A549 (cell line): Measurements from ENCODE around the gene KCNH8.

Source experiments
- RAD21 ChIP-seq, 2 experiments: fragments of >200 bp in 1 of 2; sonication (Bioruptor Twin) in 1 of 2; formaldehyde crosslinking in 1 of 2; IDR thresholded peaks in 1 of 2; conservative IDR thresholded peaks in 1 of 2; 2 replicates in 1 of 2; 3 replicates in 1 of 2; pipeline ENCODE4 v1.6.1; 2012 to 2018; ENCODE audit warnings: inconsistent platforms in 1 of 2
- TF ChIP-seq, protein P1 (sequence below): fragments of >200 bp; sonication (Bioruptor Twin); formaldehyde crosslinking; IDR thresholded peaks from 3 replicates; pipeline ENCODE4 v1.5.1; 2016

DNA sequence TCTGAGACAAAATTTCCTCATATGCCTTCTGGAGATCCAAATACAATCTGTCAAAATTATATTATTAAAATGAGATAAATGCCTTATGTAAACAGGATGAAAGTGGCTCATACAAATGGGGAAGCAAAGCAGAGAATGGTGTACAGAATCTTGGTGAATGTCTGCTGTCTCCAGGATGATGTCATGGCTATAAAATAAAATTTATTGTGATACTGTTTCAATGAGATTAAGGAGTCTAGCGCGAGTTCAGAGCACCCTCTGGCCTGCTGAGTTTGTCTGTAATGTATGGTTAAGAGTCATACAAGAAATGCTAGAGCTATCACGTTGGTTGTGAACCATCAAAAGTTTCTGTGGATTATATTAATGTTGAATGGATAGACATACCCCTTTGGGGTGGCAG is 426.0 kb downstream of the KCNH8 start:
- TF ChIP-seq, protein P1, sequence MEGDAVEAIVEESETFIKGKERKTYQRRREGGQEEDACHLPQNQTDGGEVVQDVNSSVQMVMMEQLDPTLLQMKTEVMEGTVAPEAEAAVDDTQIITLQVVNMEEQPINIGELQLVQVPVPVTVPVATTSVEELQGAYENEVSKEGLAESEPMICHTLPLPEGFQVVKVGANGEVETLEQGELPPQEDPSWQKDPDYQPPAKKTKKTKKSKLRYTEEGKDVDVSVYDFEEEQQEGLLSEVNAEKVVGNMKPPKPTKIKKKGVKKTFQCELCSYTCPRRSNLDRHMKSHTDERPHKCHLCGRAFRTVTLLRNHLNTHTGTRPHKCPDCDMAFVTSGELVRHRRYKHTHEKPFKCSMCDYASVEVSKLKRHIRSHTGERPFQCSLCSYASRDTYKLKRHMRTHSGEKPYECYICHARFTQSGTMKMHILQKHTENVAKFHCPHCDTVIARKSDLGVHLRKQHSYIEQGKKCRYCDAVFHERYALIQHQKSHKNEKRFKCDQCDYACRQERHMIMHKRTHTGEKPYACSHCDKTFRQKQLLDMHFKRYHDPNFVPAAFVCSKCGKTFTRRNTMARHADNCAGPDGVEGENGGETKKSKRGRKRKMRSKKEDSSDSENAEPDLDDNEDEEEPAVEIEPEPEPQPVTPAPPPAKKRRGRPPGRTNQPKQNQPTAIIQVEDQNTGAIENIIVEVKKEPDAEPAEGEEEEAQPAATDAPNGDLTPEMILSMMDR, result no peak
- no peak for TF ChIP-seq RAD21 (conservative IDR thresholded peaks at IDR 0.05 in 1 of 2, IDR thresholded peaks at IDR 0.05 in 1 of 2)
